GM12878 (cell line): ENCODE measurements around the gene FOXP4. TPM values are rescaled to one million over a fixed set of nuclear protein-coding genes. Genes with fewer than 3 reads are reported as not detected.

ENCODE experiments used
- ATAC-seq: fragments of 200-7000 bp; cut with Tn5 transposase; 3 replicates; pipeline ENCODE4 v1.9.1; 2020; ENCODE audit warnings: mild to moderate bottlenecking, moderate library complexity
- BruUV-seq: library from RNA; stranded (reverse); fragments of 400-500 nt; replicated peaks from 2 replicates; lab custom pipeline; 2021; lab: Mats Ljungman, UMichigan
- CTCF ChIA-PET: fragments of 300-600 bp; sonication (Branson Sonifier 250); formaldehyde crosslinking; extraction: SDS; loops from one replicate; lab custom pipeline; 2021; ENCODE audit warnings: inconsistent platforms; lab: Yijun Ruan, JAX
- POLR2A ChIA-PET: fragments of 350-600 bp; formaldehyde crosslinking; extraction: SDS; loops from one replicate; lab custom pipeline; 2021; ENCODE audit warnings: inconsistent platforms; lab: Charles Lee
- RAD21 ChIA-PET: fragments of 300-600 bp; sonication (Branson Sonifier 250); formaldehyde crosslinking; loops from one replicate; lab custom pipeline; 2023; ENCODE audit warnings: antibody characterized with exemption; ENCODE audit not compliant: unreplicated experiment; lab: Charles Lee
- SMC1A ChIA-PET: fragments of 300-600 bp; sonication (Branson Sonifier 250); formaldehyde crosslinking; loops from one replicate; lab custom pipeline; 2023; ENCODE audit not compliant: unreplicated experiment, uncharacterized antibody; lab: Charles Lee
- DNase-seq: peaks from one replicate; pipeline ENCODE4 v3.0.0-alpha.2; 2011; ENCODE audit warnings: low read depth, low spot score
- FAIRE-seq: peaks from 3 replicates; lab custom pipeline; 2011; peaks lifted over from hg19 to GRCh38; lab: Jason Lieb, UNC
- H2AFZ ChIP-seq: 2 replicates; pipeline ENCODE4 v1.6.0; 2011; ENCODE audit warnings: low read depth, low read length, control low read depth; ENCODE audit not compliant: control insufficient read depth
- H3K27ac ChIP-seq: 2 replicates; pipeline ENCODE4 v1.5.1; 2011; ENCODE audit warnings: control low read depth; ENCODE audit not compliant: control insufficient read depth, insufficient read depth
- H3K27me3 ChIP-seq, 2 experiments: replicated peaks in 1 of 2; 2 replicates each; pipeline versions ENCODE4 v1.6.0 to v1.6.1; 2011; ENCODE audit warnings: low read length in 1 of 2; ENCODE audit not compliant: control insufficient read depth in 2 of 2, insufficient read depth in 2 of 2
- H3K36me3 ChIP-seq, 2 experiments: 2 replicates each; pipeline ENCODE4 v1.5.1; 2011; ENCODE audit warnings: low read length in 1 of 2; ENCODE audit not compliant: control insufficient read depth in 2 of 2, insufficient read depth in 2 of 2
- H3K4me1 ChIP-seq: 2 replicates; pipeline ENCODE4 v1.6.1; 2011; ENCODE audit warnings: mild to moderate bottlenecking, low read length, moderate library complexity, mixed read lengths; ENCODE audit not compliant: control insufficient read depth, insufficient read depth
- H3K4me2 ChIP-seq: 2 replicates; pipeline ENCODE4 v1.6.0; 2011; ENCODE audit warnings: control low read depth; ENCODE audit not compliant: control insufficient read depth, insufficient read depth
- H3K4me3 ChIP-seq: fragments of 200-600 bp; sonication (generic); 2 replicates; pipeline ENCODE4 v1.5.1; 2016
- H3K79me2 ChIP-seq: 2 replicates; pipeline ENCODE4 v1.6.0; 2011; ENCODE audit warnings: low read length; ENCODE audit not compliant: control insufficient read depth, insufficient read depth
- H3K9ac ChIP-seq: 2 replicates; pipeline ENCODE4 v1.8.0; 2011; ENCODE audit warnings: low read length, control low read depth, mixed read lengths; ENCODE audit not compliant: control insufficient read depth, insufficient read depth
- H3K9me3 ChIP-seq: replicated peaks from 3 replicates; pipeline ENCODE4 v1.5.1; 2011; ENCODE audit warnings: mild to moderate bottlenecking, low read length; ENCODE audit not compliant: control insufficient read depth, insufficient read depth
- H4K20me1 ChIP-seq: 2 replicates; pipeline ENCODE4 v1.6.0; 2011; ENCODE audit not compliant: control insufficient read depth, insufficient read depth
- ASH2L ChIP-seq: fragments of 300-600, 200-600 bp; sonication (generic); IDR thresholded peaks from 2 replicates; pipeline ENCODE4 v1.6.1; 2017; ENCODE audit warnings: low read depth, mild to moderate bottlenecking, borderline replicate concordance
- ATF3 ChIP-seq: IDR thresholded peaks from 2 replicates; pipeline ENCODE4 v1.6.1; 2011; ENCODE audit warnings: low read depth, mild to moderate bottlenecking, low read length, moderate library complexity, borderline replicate concordance; ENCODE audit errors: extremely low read depth
- CEBPZ ChIP-seq: fragments of 150-350 bp; IDR thresholded peaks from 2 replicates; pipeline ENCODE4 v1.6.1; 2016; ENCODE audit warnings: low read depth, low read length
- EGR1 ChIP-seq, 2 experiments: IDR thresholded peaks; 1 replicate in 1 of 2; 2 replicates in 1 of 2; pipeline ENCODE4 v1.6.1; 2011 to 2012; ENCODE audit warnings: low read depth in 2 of 2, low read length in 2 of 2, borderline replicate concordance in 1 of 2, mild to moderate bottlenecking in 1 of 2, moderate library complexity in 1 of 2
- LARP7 ChIP-seq: fragments of 450-650 bp; IDR thresholded peaks from 2 replicates; pipeline ENCODE4 v1.6.1; 2017; ENCODE audit warnings: mild to moderate bottlenecking
- MLLT1 ChIP-seq: fragments of 450-650 bp; IDR thresholded peaks from 2 replicates; pipeline ENCODE4 v1.6.1; 2016; ENCODE audit warnings: mild to moderate bottlenecking
- NRF1 ChIP-seq: conservative IDR thresholded peaks from 2 replicates; pipeline ENCODE4 v1.6.1; 2011; ENCODE audit warnings: mild to moderate bottlenecking, low read depth, low read length, improper control_type of control experiment
- RCOR1 ChIP-seq: conservative IDR thresholded peaks from 2 replicates; pipeline ENCODE4 v1.6.1; 2012; ENCODE audit warnings: low read depth, low read length, improper control_type of control experiment
- RELA ChIP-seq: fragments of 450-650 bp; IDR thresholded peaks from 2 replicates; pipeline ENCODE4 v1.8.0; 2014; ENCODE audit warnings: borderline replicate concordance; ENCODE audit not compliant: partially characterized antibody
- RFX5 ChIP-seq: IDR thresholded peaks from 2 replicates; pipeline ENCODE4 v1.6.1; 2011; ENCODE audit warnings: low read depth, low read length, improper control_type of control experiment
- SIX5 ChIP-seq: IDR thresholded peaks from 2 replicates; pipeline ENCODE4 v1.6.1; 2011; ENCODE audit warnings: mild to moderate bottlenecking, low read depth, low read length, moderate library complexity; ENCODE audit not compliant: severe bottlenecking
- SREBF1 ChIP-seq: IDR thresholded peaks from 2 replicates; pipeline ENCODE4 v1.6.1; 2012; ENCODE audit warnings: mild to moderate bottlenecking, low read length
- ZNF384 ChIP-seq: IDR thresholded peaks from 2 replicates; pipeline ENCODE4 v1.6.1; 2012; ENCODE audit warnings: low read depth, mild to moderate bottlenecking, low read length, improper control_type of control experiment, borderline replicate concordance
- ZSCAN29 ChIP-seq: fragments of 450-650 bp; IDR thresholded peaks from 2 replicates; pipeline ENCODE4 v1.6.1; 2017; ENCODE audit warnings: mild to moderate bottlenecking, moderate library complexity
- WGBS: methylation state at CpG from one replicate; pipeline ENCODE4 v1.1.6; 2016; ENCODE audit warnings: low lambda C conversion rate; ENCODE audit not compliant: insufficient replicate concordance, insufficient coverage; ENCODE audit errors: missing lambda C conversion rate; 5-methylcytosine and 5-hydroxymethylcytosine counted together
- in situ Hi-C: fragments of 300-500 bp; cut with MboI; formaldehyde crosslinking; loops from 9 replicates; pipeline ENCODE4 v1.14.3; 2018; ENCODE audit warnings: mixed read lengths
- intact Hi-C: fragments of 100-400 bp; cut with micrococcal nuclease; formaldehyde crosslinking; loops from one replicate; pipeline ENCODE4 v1.14.2; 2022; ENCODE audit not compliant: unreplicated experiment
- polyA plus RNA-seq, 11 experiments: library from polyadenylated mRNA; depleted of rRNA in 4 of 11; unstranded in 6 of 11; stranded (reverse) in 5 of 11; fragments of >200 nt; fragmentation: Nextera tagmentation in 4 of 11; fragmentation: Illumina TruSeq in 1 of 11; extraction: Ambion mirVana in 4 of 11; extraction: Trizol in 1 of 11; gene quantifications; 1 replicate in 1 of 11; 2 replicates in 10 of 11; pipeline versions ENCODE4 v1.2.1 to v1.2.3, GENCODE V29; 2011 to 2016; ENCODE audit warnings: inconsistent platforms in 2 of 11, missing spikeins in 2 of 11, low read depth in 1 of 11
- total RNA-seq, 4 experiments: library from RNA; depleted of rRNA in 3 of 4; stranded (reverse); fragments of >200 nt in 3 of 4; fragmentation: Illumina TruSeq in 1 of 4; extraction: Trizol in 1 of 4; gene quantifications; 2 replicates each; pipeline versions ENCODE4 v1.2.1 to v1.2.3, GENCODE V29; 2013 to 2021
- TF ChIP-seq, protein P1 (sequence below): fragments of 450-650 bp; conservative IDR thresholded peaks from 2 replicates; pipeline ENCODE4 v1.6.1; 2017; ENCODE audit warnings: mild to moderate bottlenecking, moderate library complexity
- TF ChIP-seq, protein P2 (sequence below): IDR thresholded peaks from 2 replicates; pipeline ENCODE4 v1.6.1; 2012; ENCODE audit warnings: low read depth, low read length, improper control_type of control experiment

The FOXP4 gene
- total and polyA plus RNA-seq, 10 of the 15 experiments (the other 5 are each of a cell fraction or from before 2014, with no cell fraction given): 0.31 to 46.1 (median 2.3) TPM

DNA sequence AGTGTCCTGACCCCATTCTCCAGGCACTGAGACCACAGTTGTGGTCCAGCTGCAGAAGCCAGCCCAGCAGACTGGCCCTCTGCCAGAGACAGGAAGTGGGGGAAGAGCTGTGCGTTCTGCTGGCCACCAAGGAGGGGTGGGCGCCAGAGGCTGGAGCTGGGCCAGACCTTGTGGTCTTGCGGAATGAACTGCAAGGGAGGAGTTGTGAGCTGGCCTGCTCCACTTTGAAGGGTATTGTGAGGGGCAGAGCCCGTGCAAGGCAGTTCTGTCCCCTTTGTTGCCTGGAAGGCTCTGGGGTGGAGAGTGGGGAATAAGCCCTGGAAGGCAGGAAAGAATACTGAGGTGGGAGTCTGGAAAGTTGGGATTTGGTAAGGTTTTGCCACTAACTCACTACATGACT, 88.5 kb downstream of the FOXP4 start (continued):
- TF ChIP-seq RCOR1: no peak
- TF ChIP-seq SREBF1: no peak
- no peak for TF ChIP-seq CEBPZ
- TF ChIP-seq, protein P1, sequence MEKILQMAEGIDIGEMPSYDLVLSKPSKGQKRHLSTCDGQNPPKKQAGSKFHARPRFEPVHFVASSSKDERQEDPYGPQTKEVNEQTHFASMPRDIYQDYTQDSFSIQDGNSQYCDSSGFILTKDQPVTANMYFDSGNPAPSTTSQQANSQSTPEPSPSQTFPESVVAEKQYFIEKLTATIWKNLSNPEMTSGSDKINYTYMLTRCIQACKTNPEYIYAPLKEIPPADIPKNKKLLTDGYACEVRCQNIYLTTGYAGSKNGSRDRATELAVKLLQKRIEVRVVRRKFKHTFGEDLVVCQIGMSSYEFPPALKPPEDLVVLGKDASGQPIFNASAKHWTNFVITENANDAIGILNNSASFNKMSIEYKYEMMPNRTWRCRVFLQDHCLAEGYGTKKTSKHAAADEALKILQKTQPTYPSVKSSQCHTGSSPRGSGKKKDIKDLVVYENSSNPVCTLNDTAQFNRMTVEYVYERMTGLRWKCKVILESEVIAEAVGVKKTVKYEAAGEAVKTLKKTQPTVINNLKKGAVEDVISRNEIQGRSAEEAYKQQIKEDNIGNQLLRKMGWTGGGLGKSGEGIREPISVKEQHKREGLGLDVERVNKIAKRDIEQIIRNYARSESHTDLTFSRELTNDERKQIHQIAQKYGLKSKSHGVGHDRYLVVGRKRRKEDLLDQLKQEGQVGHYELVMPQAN: no peak
- no peak for TF ChIP-seq RELA
- no peak for TF ChIP-seq ATF3

DNA sequence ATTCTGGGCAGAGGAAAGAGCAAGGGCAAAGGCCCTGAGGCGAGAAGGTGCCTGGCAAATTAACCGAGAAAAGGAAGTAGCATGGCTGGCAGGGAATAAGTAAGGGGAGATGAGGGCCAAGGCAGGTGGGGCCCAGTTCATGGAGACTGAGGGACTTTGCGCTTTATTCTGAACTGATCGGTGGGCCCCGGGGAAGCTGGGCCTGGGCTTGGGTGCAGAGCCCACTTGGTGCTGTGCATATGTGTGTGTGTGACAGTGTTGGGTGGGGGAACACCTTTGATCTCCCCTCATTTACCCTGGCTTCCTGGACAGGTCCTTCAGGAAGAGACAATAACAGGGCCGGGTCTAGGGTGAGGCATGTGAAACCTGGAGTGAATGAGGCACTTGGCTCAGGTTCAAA, 89.2 kb downstream of the FOXP4 start:
- Histone ChIP-seq H2AFZ (no peak overlapping the region), H3K36me3 (no peaks in the 10 kb centered on the region), H3K27ac (no peak overlapping the region), H3K9ac (no peak overlapping the region), H3K79me2 (no peaks in the 10 kb centered on the region), H3K4me2 (no peak overlapping the region), H3K9me3 (no peaks in the 10 kb centered on the region), H4K20me1 (no peaks in the 10 kb centered on the region), H3K4me1 (no peaks in the 10 kb centered on the region), H3K27me3 (peaks cover 9 to 18% of the 10 kb centered on the region in 2 experiments), H3K4me3 (no peak overlapping the region)
- no peak for ATAC-seq
- RAD21 ChIA-PET: no interaction called here
- no TSS peak for BruUV-seq
- POLR2A ChIA-PET: no interaction called here
- no peak for DNase-seq
- SMC1A ChIA-PET: no interaction called here
- intact Hi-C loops (no loop called here), in situ Hi-C loops (no loop called here)
- WGBS: 43% methylated on average over 6 of the region's 6 CpGs
- FAIRE-seq: no peak
- CTCF ChIA-PET: no interaction called here
- TF ChIP-seq LARP7 (no peak), NRF1 (no peak), ZSCAN29 (no peak), RFX5 (no peak), ZNF384 (no peak), EGR1 (IDR thresholded peaks at IDR 0.05; ENCODE audit: borderline replicate concordance in 1 of 2, low read depth in 2 of 2, low read length in 2 of 2) (no peak), SIX5 (no peak), ASH2L (no peak), MLLT1 (no peak)
- TF ChIP-seq, protein P2, sequence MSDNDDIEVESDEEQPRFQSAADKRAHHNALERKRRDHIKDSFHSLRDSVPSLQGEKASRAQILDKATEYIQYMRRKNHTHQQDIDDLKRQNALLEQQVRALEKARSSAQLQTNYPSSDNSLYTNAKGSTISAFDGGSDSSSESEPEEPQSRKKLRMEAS: no peak
